ENCODE results near the gene HDHD5.

DNA sequence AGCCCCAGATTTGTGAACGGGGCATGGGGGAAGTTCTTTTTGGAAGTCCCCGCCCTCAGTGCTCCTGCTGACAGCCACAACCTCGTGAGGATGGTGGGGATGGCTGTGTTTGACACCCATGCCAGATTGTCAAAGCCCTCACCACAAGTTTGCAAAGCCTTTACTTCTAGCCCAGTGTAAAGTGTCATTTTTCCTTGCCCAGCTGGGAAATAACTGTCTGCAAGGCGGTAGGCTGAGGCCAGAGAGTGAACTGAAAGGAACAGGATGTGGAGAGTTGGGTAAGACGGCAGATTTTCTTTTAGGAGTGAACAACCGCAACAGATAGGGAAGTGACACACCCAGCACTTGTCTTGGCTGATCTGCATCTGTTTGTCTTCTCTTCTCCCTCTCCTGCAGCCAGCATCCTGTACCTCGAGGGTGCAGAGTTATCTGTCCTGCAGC, 60.7 kb downstream of the HDHD5 start:
- TF ChIP-seq CTCF (conservative IDR thresholded peaks at IDR 0.05 in 1 of 2, IDR thresholded peaks at IDR 0.05 in 1 of 2; ENCODE audit: extremely low read depth in 1 of 2, insufficient read depth in 1 of 2, low read depth in 1 of 2, low read length in 2 of 2) (no peak), EZH2 (IDR thresholded peaks at IDR 0.05; ENCODE audit: borderline replicate concordance, low read length) (no peak)

All from mammary epithelial cell (primary cell).